WTC11 (cell line): Measurements from ENCODE around the gene POLR2E. TPM values are rescaled to one million over a fixed set of nuclear protein-coding genes. Genes with fewer than 3 reads are reported as not detected.

Experiments used
- ATAC-seq: fragments of 200-7000 bp; cut with Tn5 transposase; 2 replicates; pipeline ENCODE4 v1.10.0; 2021; ENCODE audit warnings: mild to moderate bottlenecking, moderate library complexity
- CTCF ChIA-PET: fragments of 300-600 bp; sonication (Branson Sonifier 250); formaldehyde crosslinking; loops from one replicate; lab custom pipeline; 2021; ENCODE audit warnings: antibody characterized with exemption; lab: Charles Lee
- POLR2A ChIA-PET: fragments of 350-600 bp; sonication (Branson Sonifier 250); formaldehyde crosslinking; loops from one replicate; lab custom pipeline; 2021; ENCODE audit warnings: antibody characterized with exemption; lab: Charles Lee
- DNase-seq: peaks from one replicate; pipeline ENCODE4 v3.0.0; 2021; ENCODE audit warnings: low spot score
- H3K27ac Mint-ChIP-seq: 2 replicates; pipeline ENCODE4 v1.8.0; 2021; ENCODE audit warnings: mixed read lengths
- H3K27me3 Mint-ChIP-seq: 2 replicates; pipeline ENCODE4 v1.8.0; 2021; ENCODE audit warnings: low read depth, mild to moderate bottlenecking, moderate library complexity, mixed read lengths
- H3K36me3 Mint-ChIP-seq: 2 replicates; pipeline ENCODE4 v1.8.0; 2021; ENCODE audit warnings: mixed read lengths
- H3K4me1 Mint-ChIP-seq: 2 replicates; pipeline ENCODE4 v1.8.0; 2022; ENCODE audit warnings: mixed read lengths
- H3K4me3 Mint-ChIP-seq: 2 replicates; pipeline ENCODE4 v1.8.0; 2021; ENCODE audit warnings: mild to moderate bottlenecking, moderate library complexity, mixed read lengths
- H3K9me3 Mint-ChIP-seq: 2 replicates; pipeline ENCODE4 v1.8.0; 2021; ENCODE audit warnings: mixed read lengths
- CREM ChIP-seq: sonication (generic); formaldehyde crosslinking; IDR thresholded peaks from 2 replicates; pipeline ENCODE4 v1.8.1; 2022; ENCODE audit warnings: mild to moderate bottlenecking, missing genetic modification reagents, moderate library complexity
- GABPB1 ChIP-seq: sonication (generic); formaldehyde crosslinking; IDR thresholded peaks from 2 replicates; pipeline ENCODE4 v1.8.1; 2023; ENCODE audit warnings: mild to moderate bottlenecking, missing genetic modification reagents
- GTF2I ChIP-seq: fragments of 250-450 bp; sonication (Bioruptor Pico); conservative IDR thresholded peaks from 2 replicates; pipeline ENCODE4 v1.4.0; 2021; ENCODE audit warnings: mild to moderate bottlenecking
- JUN ChIP-seq: sonication (generic); formaldehyde crosslinking; IDR thresholded peaks from 2 replicates; pipeline ENCODE4 v1.8.0; 2023; ENCODE audit warnings: mild to moderate bottlenecking, missing genetic modification reagents
- NFE2L1 ChIP-seq: sonication (generic); formaldehyde crosslinking; IDR thresholded peaks from 2 replicates; pipeline ENCODE4 v1.8.1; 2023; ENCODE audit warnings: missing genetic modification reagents
- RELA ChIP-seq: sonication (generic); formaldehyde crosslinking; IDR thresholded peaks from 2 replicates; pipeline ENCODE4 v1.8.1; 2022; ENCODE audit warnings: missing genetic modification reagents, mild to moderate bottlenecking, borderline replicate concordance
- SMAD4 ChIP-seq: sonication (generic); formaldehyde crosslinking; IDR thresholded peaks from 2 replicates; pipeline ENCODE4 v1.8.0; 2022; ENCODE audit warnings: mild to moderate bottlenecking, missing genetic modification reagents
- SOX15 ChIP-seq: fragments of 250-450 bp; sonication (Bioruptor Pico); IDR thresholded peaks from 2 replicates; pipeline ENCODE4 v1.9.0; 2021; ENCODE audit warnings: mild to moderate bottlenecking
- ZNF219 ChIP-seq: sonication (generic); formaldehyde crosslinking; IDR thresholded peaks from 2 replicates; pipeline ENCODE4 v1.8.0; 2023; ENCODE audit warnings: missing genetic modification reagents, mild to moderate bottlenecking, borderline replicate concordance
- ZNF671 ChIP-seq: fragments of 250-450 bp; sonication (Bioruptor Pico); IDR thresholded peaks from 2 replicates; pipeline ENCODE4 v1.8.0; 2021; ENCODE audit warnings: mild to moderate bottlenecking
- total RNA-seq: library from RNA; stranded (reverse); gene quantifications from 3 replicates; pipeline ENCODE4 v1.2.3, GENCODE V29; 2021
- TF ChIP-seq, protein P1 (sequence below): fragments of 250-450 bp; sonication (Bioruptor Pico); IDR thresholded peaks from 2 replicates; pipeline ENCODE4 v1.9.0; 2021; ENCODE audit warnings: moderate library complexity, mild to moderate bottlenecking, inconsistent platforms, borderline replicate concordance
- TF ChIP-seq, protein P2 (sequence below): sonication (generic); formaldehyde crosslinking; IDR thresholded peaks from 2 replicates; pipeline ENCODE4 v1.8.1; 2023; ENCODE audit warnings: mild to moderate bottlenecking, missing genetic modification reagents, moderate library complexity
- TF ChIP-seq, protein P3 (sequence below): fragments of 250-450 bp; sonication (Bioruptor Pico); IDR thresholded peaks from 2 replicates; pipeline ENCODE4 v1.9.0; 2021; ENCODE audit warnings: mild to moderate bottlenecking
- TF ChIP-seq, protein P4 (sequence below): sonication (generic); formaldehyde crosslinking; IDR thresholded peaks from 2 replicates; pipeline ENCODE4 v1.8.1; 2022; ENCODE audit warnings: mild to moderate bottlenecking, moderate library complexity, missing genetic modification reagents
- TF ChIP-seq, protein P5 (sequence below): sonication (generic); formaldehyde crosslinking; IDR thresholded peaks from 2 replicates; pipeline ENCODE4 v1.8.1; 2023; ENCODE audit warnings: mild to moderate bottlenecking, missing genetic modification reagents
- TF ChIP-seq, protein P6 (sequence below): sonication (generic); formaldehyde crosslinking; IDR thresholded peaks from 2 replicates; pipeline ENCODE4 v1.8.1; 2022; ENCODE audit warnings: low read depth, mild to moderate bottlenecking, moderate library complexity, missing genetic modification reagents, borderline replicate concordance

The POLR2E gene
- total RNA-seq, 1 experiment from 2014 or later = 275 TPM

DNA sequence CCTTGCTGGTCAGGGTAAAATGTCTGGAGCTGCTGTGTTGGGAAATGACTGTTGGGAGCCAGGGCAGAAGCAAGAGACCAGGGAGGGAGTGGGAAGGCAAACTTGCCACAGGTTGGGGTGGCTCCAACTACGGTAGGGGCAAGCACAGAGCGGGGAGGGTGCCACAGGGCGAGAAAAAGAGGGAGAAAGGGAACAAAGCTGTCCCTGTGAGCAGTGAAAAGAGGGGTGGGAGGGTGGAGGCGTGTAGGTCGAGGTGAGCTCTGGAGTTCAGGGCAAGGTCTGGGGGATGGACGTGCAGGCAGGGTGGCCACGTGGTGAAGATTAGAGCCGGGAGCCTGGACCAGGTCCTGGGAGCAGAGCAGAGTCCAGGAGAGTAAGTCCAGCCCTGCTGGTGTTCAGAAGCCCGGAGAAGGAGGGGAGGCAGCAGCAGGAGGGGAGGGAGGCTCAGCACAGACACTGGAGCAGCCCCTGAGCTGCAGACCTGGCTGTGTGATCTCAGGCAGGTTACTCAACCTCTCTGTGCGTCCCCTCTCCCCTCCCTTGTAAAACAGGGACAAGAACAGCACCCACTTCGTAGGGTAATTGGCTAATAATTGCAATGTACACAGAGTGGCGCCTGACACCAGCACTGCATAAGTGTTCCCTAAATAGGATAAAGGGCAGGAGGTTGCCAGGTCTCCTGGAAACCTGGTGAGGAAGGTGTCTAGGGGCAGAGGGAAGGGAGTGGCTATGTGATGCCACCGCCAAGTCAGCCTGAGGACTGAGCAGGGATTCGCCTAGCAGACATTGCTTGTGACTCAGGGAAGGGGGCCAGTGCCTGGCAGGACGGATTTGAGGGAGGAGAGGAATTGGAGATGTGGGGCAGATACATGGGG, 3.2 kb upstream of the POLR2E start (continued):
- TF ChIP-seq, protein P1, sequence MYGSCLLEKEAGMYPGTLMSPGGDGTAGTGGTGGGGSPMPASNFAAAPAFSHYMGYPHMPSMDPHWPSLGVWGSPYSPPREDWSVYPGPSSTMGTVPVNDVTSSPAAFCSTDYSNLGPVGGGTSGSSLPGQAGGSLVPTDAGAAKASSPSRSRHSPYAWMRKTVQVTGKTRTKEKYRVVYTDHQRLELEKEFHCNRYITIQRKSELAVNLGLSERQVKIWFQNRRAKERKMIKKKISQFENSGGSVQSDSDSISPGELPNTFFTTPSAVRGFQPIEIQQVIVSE = no peak
- TF ChIP-seq NFE2L1 (CRISPR knock-in tag) (no peak), GABPB1 (CRISPR knock-in tag) (no peak), JUN (CRISPR knock-in tag) (no peak), ZNF671 (CRISPR knock-in tag) (no peak), RELA (CRISPR knock-in tag) (no peak), GTF2I (CRISPR knock-in tag) (no peak), CREM (no peak)
- TF ChIP-seq, all 79 proteins: peak for 0

DNA sequence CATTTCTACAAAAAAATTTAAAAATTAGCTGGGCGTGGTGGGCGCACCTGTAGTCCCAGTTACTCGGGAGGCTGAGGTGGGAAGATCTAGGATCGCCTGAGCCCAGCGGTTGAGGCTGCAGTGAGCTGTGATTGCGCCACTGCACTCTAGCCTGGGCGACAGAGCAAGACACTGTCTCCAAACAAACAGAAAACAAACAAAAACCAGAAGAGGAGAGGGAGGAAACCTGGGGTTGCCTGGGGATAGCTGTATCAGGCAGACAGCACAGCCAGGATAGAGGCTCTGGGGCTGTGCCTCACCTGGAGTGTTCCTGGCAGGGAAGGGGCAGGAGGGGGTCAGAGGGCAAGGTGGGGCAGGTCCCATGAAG, 2.6 kb upstream of the POLR2E start:
- Mint-ChIP-seq H3K4me3 (no peak overlapping the region), H3K27me3 (no peaks in the 10 kb centered on the region), H3K4me1 (peaks cover 23% of the 10 kb centered on the region), H3K9me3 (no peaks in the 10 kb centered on the region), H3K36me3 (no peaks in the 10 kb centered on the region), H3K27ac (peak overlapping the region; percentile 5; the same call in 1 of the 2 replicates)
- POLR2A ChIA-PET = no interaction called here
- TF ChIP-seq ZNF219 (CRISPR knock-in tag) (no peak), GABPB1 (CRISPR knock-in tag) (peak; percentile 68; the same call in 1 of the 2 replicates), SMAD4 (CRISPR knock-in tag) (no peak), SOX15 (CRISPR knock-in tag) (no peak)
- TF ChIP-seq, protein P2, sequence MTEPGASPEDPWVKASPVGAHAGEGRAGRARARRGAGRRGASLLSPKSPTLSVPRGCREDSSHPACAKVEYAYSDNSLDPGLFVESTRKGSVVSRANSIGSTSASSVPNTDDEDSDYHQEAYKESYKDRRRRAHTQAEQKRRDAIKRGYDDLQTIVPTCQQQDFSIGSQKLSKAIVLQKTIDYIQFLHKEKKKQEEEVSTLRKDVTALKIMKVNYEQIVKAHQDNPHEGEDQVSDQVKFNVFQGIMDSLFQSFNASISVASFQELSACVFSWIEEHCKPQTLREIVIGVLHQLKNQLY = no peak
- TF ChIP-seq, protein P3, sequence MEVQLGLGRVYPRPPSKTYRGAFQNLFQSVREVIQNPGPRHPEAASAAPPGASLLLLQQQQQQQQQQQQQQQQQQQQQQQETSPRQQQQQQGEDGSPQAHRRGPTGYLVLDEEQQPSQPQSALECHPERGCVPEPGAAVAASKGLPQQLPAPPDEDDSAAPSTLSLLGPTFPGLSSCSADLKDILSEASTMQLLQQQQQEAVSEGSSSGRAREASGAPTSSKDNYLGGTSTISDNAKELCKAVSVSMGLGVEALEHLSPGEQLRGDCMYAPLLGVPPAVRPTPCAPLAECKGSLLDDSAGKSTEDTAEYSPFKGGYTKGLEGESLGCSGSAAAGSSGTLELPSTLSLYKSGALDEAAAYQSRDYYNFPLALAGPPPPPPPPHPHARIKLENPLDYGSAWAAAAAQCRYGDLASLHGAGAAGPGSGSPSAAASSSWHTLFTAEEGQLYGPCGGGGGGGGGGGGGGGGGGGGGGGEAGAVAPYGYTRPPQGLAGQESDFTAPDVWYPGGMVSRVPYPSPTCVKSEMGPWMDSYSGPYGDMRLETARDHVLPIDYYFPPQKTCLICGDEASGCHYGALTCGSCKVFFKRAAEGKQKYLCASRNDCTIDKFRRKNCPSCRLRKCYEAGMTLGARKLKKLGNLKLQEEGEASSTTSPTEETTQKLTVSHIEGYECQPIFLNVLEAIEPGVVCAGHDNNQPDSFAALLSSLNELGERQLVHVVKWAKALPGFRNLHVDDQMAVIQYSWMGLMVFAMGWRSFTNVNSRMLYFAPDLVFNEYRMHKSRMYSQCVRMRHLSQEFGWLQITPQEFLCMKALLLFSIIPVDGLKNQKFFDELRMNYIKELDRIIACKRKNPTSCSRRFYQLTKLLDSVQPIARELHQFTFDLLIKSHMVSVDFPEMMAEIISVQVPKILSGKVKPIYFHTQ (CRISPR knock-in tag) = no peak
- TF ChIP-seq, protein P4, sequence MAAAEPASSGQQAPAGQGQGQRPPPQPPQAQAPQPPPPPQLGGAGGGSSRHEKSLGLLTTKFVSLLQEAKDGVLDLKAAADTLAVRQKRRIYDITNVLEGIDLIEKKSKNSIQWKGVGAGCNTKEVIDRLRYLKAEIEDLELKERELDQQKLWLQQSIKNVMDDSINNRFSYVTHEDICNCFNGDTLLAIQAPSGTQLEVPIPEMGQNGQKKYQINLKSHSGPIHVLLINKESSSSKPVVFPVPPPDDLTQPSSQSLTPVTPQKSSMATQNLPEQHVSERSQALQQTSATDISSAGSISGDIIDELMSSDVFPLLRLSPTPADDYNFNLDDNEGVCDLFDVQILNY (CRISPR knock-in tag) = no peak
- CTCF ChIA-PET = interaction anchor here (0.9 to 1.7 kb wide), 5 partner anchors 14 to 147 kb away, joined by 3 to 7 read pairs (median 4); no protein-coding TSS in a partner anchor
- DNase-seq (no peak), ATAC-seq (no peak)

DNA sequence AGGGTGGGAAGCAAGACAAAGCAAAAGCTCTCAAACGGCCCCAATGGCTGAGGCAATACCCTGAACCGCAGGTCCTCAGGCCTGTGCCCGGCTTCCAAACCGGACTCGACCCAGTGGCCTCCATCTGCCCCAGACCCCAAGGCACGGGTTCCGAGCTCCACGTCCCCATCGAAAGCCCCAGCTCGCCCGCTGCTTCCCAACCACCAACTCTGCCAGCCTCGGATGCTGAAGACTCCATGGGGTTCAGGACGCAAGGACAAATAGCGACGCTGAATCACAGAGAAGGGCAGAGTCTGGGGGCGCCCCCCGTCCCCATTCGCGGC, 559 bp downstream of the POLR2E start:
- H3K9me3 Mint-ChIP-seq = no peaks in the 10 kb centered on the region
- TF ChIP-seq, protein P5, sequence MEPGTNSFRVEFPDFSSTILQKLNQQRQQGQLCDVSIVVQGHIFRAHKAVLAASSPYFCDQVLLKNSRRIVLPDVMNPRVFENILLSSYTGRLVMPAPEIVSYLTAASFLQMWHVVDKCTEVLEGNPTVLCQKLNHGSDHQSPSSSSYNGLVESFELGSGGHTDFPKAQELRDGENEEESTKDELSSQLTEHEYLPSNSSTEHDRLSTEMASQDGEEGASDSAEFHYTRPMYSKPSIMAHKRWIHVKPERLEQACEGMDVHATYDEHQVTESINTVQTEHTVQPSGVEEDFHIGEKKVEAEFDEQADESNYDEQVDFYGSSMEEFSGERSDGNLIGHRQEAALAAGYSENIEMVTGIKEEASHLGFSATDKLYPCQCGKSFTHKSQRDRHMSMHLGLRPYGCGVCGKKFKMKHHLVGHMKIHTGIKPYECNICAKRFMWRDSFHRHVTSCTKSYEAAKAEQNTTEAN = 0 out of 2 replicates have a peak, but pooled peaks have one; percentile 38
- TF ChIP-seq, protein P6, sequence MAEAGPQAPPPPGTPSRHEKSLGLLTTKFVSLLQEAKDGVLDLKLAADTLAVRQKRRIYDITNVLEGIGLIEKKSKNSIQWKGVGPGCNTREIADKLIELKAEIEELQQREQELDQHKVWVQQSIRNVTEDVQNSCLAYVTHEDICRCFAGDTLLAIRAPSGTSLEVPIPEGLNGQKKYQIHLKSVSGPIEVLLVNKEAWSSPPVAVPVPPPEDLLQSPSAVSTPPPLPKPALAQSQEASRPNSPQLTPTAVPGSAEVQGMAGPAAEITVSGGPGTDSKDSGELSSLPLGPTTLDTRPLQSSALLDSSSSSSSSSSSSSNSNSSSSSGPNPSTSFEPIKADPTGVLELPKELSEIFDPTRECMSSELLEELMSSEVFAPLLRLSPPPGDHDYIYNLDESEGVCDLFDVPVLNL (CRISPR knock-in tag) = peak; percentile 49; the same call in 1 of the 2 replicates
- TF ChIP-seq SOX15 (CRISPR knock-in tag) = no peak
- ChIA-PET CTCF (interaction anchor here (1.0 to 2.1 kb wide), 3 partner anchors 10 to 18 kb away, joined by 4 to 7 read pairs (median 6); partner anchors contain the start of gene GPX4), POLR2A (interaction anchor here (0.6 to 1.0 kb wide), 3 partner anchors 9 to 32 kb away, joined by 3 to 5 read pairs (median 4); partner anchors contain the start of gene GPX4)
- H3K36me3 Mint-ChIP-seq = peaks cover 3% of the 10 kb centered on the region; the same call in 1 of the 2 replicates
- DNase-seq (no peak), ATAC-seq (no peak)
- no peak overlapping the region for H3K27ac Mint-ChIP-seq
- H3K4me3 Mint-ChIP-seq = peak overlapping the region; percentile 84
- peaks cover 12% of the 10 kb centered on the region; the same call in 1 of the 2 replicates for H3K4me1 Mint-ChIP-seq
- H3K27me3 Mint-ChIP-seq = no peaks in the 10 kb centered on the region
